NCI-H1092 treated with DMSO at 0.1 percent for 48 hours (cell line): Measurements from ENCODE around the gene RDH13.
A peak's percentile ranks its signal among the peaks of the same experiment; 100 is the strongest.
"Not testable (repeated sequence)": the region's sequence is repeated elsewhere in the genome, so short reads cannot be mapped to it uniquely, and the experiment has no call there.

Source experiments
- DNase-seq: peaks from one replicate; lab custom pipeline; 2025; lab: John Stamatoyannopoulos, UW

The RDH13 gene, protein sequence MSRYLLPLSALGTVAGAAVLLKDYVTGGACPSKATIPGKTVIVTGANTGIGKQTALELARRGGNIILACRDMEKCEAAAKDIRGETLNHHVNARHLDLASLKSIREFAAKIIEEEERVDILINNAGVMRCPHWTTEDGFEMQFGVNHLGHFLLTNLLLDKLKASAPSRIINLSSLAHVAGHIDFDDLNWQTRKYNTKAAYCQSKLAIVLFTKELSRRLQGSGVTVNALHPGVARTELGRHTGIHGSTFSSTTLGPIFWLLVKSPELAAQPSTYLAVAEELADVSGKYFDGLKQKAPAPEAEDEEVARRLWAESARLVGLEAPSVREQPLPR

DNA sequence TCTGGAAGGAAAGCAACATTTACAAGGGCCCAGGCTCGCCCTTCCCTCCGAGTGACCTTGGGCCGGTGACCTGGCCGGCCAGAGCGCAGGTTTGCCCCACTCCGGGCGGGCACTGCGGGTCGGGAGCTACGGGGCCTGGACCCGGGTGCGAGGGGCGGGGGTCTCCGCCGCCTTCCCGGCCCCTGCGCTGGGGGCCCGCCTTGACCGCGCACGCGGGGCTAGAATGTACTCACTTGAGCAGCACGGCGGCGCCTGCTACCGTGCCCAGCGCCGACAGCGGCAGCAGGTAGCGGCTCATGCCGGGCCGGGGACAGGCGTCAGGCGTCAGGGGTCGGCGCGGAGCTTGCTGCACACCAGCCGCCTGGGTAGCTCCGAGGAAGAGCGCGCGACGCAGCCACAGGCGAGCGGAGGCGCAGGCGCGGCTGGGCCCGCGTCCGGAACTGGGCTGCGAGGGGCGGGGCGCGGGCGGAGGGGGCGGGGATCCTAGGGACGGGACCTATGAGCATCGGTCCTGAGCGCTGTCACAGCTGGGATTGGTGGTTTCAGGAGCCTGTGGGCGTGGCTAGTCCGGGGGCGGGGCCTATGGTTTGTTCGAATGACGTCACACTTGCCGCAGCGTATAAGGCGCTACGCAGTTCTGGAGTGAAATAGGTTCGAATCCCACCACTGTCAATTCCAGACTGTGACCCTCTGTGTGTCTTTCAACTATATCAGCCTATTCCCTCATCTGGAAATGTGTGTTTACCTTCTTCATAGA is at the start of gene RDH13:
Gene RDH13 (minus strand): TSS at position 414 of the 757 bp plus-strand sequence. CDS start 116 bp downstream, at position 298.
- peak; percentile 88 for DNase-seq

DNA sequence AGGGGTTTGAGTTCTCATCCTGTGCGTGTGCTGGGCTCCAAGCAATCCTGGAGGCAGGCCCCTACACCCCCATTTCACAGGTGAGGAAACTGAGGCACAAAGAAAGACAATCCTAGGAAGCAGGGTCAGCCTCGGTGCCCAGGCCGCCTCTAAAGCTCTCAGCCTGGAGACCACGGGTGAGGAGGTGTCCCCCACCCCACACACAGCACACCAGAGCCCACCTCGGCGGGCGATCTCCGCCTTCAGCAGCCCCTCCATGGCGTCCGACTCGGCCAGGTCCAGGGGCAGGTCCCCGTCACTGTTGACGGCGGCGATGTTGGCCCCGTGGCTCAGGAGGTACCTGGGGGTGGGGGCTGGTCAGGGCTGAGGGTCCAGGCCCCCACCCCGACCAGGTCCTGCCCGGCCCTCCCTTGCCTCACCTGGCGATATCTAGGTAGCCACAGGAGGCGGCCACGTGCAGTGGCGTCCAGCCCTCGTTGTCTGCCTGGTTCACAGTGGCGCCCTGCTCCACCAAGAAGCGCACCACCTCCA is 49.4 kb upstream of the RDH13 start:
- no peak for DNase-seq

DNA sequence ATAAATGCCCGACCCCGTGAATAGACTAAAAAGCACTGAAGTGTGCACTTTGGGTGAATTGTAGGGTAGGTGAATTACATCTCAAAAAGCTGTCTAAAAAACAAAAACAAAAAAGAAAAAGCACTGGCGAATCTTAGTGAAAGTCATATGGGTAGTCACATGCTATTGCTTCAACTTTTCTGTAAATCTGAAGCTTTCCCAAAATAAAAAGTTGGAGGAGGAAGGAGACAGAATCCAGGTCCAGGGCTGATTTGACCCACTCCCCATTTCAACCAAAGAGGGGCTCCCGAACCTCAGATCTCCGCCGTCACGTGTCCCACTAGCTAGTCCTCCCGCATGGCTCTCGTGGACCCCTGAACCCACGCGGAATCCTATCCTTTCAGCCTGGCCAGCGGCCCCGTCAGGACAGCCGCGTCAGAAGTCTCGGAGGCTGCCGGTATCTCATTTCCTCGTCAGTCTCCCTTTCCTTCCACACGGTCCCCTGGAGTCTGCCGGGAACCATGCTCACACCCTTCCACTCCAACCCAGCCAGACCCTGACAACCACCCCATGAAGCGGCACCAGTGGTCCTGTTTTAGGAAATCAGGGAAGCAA is 48.4 kb upstream of the RDH13 start:
- no peak for DNase-seq

DNA sequence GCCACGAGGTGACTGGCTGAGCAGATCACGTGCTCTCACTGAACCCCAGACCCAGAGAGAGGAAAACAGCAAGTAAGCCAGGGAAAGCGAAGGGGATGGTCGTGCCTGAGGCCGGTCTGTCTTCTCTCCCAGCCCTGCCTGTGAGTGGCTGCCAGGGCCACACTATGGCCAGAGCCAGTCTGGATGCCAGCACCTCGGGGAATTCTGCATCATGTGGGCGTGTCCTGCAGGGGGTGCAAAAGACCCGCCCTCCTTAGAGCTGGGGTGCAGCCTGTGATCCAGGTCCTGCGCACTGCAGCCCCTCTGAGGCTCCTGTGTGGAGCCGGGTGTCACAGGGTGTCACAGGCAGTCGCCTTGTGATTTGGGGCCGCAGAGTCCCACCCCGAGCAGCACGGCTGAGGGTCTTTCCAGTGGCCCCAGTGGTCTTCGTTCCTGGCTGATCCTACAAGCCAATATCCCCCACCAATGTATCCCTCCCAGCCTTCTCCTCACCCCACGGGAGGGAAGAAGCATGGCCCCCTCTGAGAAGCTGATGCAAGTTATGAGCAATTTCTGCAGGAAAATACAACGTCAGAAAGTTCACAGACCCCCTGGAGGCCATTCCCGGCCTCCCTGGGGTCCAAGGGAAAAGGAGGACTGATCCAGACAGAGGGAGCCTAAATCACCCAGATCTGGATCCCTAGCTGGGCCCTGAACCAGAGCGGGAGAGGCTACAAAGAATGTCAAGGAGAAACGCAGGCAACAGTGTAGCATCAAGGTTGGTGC is 46.8 kb upstream of the RDH13 start:
- DNase-seq = no peak

DNA sequence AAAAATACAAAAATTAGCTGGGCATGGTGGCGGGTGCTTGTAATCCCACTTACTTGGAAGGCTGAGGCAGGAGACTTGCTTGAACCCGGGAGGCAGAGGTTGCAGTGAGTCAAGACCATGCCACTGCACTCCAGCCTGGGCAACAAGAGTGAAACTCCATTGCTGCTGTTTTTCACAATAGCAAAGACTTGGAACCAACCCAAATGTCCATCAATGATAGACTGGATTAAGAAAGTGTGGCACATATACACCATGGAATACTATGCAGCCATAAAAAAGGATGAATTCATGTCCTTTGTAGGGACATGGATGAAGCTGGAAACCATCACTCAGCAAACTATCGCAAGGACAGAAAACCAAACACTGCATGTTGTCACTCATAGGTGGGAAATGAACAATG is 44.3 kb upstream of the RDH13 start:
- not testable (repeated sequence) for DNase-seq

DNA sequence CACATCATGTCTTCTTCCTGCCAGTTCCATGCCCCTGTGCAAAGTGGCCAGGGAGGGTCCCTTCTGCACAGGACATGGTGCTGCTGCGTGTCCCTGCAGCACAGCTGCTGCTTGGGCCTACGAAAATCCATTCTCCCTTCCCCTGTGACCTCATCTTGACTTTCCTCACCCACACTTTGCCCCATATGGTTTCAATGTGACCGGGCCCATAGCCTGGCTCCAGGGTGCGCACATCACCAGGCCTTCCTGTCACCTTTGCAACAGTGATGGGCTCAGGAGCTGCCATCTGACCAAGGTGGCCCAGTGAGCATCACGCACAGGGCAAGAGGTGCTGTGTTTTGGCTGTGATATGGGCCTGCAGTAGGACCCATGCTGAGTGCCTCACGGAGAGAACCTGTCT is 43.6 kb upstream of the RDH13 start:
- DNase-seq = no peak

DNA sequence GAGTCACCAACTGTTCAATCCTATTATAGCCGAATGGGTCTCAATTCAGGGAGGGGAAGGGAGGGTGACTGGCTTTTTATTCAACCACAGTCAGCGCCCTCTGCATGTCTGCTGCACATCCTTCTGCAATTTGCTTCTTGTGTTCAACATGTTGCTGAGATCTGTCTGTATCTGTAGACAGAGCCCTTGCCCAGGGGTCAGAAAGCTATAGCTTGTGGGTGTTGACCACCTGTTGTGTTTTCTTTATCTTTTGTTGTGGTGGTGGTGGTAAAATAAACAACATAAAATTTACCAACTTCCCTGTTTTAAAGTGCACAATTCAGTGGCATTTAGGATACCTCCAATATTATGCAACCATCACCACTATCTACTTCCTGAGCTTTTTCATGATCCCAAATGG is 42.3 kb upstream of the RDH13 start:
- DNase-seq = no peak

DNA sequence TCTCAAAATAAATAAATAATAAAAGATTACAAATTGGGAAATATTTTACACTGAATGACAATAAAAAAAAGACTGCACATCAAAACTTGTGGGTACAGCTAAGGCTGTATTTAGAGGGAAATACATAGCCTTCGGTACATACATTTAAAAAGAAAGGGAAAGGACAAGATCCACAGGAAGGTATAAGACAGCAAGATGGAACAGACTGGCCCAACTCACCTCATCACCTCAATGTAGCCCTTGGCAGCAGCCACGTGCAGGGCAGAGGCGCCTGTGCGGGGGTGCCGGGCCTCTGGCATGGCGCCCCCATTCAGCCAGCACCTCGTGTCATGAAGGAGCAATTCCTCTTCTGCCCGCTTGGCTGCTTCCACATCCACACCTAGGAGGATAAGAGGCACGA is 40.2 kb upstream of the RDH13 start:
- no peak for DNase-seq

DNA sequence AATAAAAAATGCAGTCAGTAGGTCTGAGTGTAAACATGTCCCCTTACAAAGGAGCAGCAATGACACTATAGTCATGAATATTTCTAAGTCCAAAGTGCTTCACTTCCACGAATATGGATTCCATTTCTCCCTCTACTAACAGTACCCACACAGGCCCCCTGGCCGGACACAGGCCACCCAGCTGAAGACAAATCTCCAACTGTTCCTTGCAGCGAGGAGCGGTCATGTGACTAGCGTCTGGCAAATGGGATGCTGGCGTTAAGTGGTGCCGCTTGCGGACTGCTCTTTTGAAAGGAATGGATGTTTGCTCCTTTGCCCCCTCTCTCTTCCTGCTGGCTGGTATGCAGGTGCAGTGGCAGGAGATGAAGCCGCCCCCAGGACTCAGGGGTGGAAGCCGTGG is 38.3 kb upstream of the RDH13 start:
- no peak for DNase-seq

DNA sequence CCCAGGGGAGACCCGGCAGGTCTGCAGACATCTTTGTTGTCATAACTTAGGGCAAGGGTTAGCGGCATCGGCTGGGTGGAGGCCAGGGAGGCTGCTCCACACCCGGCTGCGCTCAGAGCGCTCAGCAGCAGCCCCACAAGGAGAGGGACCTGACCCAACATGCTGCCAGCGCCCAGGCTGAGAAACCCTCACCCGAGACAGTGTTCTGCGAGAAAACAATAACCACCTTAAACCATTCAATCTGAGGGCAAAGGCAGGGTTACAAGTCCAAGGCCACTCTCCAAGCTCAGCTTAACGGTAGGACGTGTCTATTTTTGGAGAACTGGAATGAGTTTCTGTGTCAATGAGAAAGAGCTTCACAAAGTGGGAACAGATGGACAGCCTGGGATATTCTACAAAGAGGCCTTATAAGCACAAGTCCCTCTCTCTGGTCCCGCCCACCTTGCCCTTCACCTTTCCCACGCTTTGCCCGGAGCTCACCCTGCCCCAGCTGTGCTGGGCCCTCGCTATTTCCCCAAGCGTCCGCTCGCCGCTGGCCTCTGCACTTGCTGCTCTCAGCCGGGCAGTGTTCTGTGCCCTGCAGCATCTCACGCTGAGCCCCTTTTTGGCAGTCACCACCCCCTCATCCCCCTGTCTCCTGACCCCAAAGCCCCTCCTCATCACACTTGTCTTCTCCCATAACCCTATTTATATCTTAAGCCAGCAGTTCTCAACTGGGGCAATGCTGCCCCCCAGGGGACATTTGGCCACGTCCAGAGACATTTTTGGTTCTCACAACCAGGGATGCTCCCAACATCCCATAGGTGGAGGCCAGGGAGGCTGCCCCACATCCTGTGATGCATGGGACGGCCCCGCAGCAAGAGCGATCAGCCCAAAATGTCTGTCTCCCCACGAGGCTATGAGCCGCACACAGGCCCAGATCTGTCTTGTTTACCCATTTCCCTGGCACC is 36.9 kb upstream of the RDH13 start:
- no peak for DNase-seq

DNA sequence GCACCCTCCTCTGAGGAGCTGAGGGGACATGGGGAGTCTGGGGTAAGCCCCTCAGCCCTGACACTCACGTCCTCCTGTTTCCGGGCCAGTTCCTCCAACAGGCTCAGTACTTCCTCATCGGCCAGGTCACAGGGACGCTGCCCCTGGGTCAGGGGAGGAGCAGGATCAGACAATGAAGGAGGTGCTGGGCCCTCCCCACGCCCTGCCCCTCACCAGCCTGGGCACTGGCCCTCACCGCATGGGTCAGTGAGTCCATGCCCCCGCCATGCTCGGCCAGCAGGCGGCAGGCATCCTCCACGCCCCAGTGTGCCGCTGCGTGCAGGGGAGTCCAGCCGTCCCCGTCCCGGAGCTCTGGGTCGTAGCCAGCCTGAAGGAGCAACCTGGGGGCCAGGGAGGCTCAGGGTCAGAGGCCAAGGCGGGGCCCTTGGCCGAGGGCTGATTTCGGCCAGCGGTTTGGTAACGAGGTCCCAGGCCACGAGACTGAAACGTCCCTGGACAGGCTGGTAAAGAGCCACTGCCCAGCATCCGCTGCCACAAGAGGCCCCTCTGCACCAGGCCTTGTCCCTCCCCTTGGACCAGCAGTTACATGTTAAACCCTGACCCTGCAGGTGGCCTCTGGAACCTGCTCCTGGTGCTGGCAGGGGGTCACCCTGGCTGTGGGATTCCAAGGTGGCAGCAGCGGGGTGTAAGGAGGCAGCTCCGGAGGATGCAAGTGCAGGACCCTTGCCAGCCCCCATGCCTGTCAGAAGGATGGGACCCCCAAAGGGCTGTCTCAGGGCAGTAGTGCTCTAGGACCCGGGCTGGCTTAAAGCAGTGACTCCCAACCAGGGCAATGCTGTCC is 36.0 kb upstream of the RDH13 start:
- DNase-seq = no peak

DNA sequence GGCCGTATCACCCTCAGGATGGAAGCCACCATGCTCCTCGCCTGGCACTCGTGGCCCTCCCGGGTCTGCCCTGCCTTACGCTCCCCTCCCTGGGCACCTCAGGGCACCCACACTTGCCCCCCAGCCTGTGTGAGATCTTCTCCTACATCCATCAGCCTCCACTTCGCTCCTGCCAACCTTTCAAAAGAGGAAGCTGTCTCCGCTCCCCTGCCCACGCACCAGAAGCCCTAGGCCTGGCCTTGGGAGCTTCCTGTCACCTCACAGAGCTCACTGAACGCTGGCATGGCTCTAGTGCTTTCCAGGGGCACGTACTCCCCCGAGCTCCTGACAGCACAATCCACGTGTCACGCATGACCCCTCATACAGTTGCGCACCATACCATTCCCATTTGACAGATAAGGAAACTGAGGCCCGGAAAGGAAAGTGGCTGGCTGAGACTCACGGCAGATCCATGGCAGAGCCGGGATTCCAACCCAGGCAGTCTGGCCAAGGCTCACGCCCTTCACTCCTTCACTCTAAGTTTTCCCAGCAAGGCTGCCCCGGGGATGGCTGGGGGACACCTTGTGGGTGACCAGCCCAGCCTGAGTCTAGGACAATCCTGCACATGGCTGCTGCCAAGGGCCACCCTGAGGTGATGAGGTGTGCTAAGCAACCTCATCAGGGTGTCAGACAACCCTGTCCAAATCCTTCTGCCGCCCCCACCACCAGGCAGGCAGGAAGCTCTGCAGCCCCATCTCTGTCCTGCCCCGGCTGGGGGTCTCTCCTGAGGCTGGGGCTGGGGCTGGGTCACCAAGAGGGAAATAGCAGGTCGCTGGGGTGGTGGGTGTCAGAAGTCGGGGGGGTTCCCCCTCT is 35.1 kb upstream of the RDH13 start:
- no peak for DNase-seq

DNA sequence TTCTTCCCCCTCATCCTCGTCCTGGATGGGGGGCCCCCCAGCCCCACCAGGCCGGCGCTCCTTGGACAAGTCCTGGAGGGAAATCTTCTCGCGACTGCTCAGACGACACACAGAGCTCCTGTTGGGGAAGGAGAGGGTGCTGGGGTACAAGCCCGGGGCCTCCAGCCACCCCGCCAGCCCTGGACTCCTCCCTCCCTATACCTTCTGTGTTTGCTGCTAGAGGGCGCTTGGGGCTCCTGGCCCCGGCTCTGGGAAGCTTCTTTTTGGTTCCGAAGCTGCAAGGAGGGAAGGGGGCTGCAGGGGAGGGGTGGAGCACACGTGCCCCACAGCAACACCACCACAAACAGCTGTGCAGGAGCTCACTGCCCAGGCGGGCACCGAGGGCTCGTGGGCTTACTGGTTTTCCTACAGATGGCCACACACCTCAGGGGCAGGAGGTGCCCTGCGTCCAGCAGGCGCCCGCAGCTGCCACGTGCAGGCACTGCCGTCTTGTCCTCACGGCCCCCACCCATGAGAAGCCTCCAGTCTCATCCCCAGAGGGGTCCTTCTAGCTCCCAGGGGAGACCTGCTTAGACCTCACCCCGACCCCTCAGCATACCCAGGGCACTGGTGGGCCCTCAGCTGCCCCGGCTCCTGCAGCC is 33.2 kb upstream of the RDH13 start:
- DNase-seq = no peak

DNA sequence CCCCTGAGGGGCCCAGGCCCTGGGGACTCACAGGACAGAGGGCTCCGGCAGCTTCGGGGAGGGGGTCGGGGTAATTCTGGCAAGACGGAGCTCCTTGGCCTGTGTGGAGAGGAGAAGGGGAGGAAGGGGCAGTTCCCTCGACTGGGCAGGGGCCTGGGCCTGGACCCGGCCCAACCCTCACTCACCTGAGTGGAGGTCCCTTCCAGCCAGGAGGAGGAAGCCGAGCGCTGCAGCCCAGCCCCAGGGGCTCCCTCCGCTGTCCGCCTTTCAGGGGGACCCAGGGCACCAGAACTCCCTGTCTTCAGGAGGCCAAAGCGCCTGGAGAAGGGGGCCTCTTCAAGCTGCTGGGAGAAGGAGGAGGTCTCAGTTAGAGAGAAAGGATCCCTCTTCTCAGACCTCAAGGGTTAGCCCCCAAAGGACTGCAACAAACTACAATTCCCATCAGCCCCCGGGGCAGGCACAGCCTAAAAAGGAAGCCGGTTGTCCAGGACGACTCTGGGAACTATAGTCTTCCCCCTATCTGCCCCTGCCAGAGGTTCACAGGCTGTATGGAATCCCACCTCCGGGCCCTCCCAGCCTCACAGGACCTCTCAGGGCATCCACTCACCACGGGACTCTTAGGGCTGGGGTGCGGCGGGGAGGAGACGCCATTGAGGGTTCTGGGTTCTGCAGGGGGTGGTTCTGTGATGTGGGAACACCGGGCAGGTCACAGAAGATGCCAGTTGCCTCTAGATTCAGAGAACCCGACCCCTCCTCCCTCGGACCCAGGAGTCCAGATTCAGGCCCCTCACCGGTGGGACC is 32.5 kb upstream of the RDH13 start:
- no peak for DNase-seq

DNA sequence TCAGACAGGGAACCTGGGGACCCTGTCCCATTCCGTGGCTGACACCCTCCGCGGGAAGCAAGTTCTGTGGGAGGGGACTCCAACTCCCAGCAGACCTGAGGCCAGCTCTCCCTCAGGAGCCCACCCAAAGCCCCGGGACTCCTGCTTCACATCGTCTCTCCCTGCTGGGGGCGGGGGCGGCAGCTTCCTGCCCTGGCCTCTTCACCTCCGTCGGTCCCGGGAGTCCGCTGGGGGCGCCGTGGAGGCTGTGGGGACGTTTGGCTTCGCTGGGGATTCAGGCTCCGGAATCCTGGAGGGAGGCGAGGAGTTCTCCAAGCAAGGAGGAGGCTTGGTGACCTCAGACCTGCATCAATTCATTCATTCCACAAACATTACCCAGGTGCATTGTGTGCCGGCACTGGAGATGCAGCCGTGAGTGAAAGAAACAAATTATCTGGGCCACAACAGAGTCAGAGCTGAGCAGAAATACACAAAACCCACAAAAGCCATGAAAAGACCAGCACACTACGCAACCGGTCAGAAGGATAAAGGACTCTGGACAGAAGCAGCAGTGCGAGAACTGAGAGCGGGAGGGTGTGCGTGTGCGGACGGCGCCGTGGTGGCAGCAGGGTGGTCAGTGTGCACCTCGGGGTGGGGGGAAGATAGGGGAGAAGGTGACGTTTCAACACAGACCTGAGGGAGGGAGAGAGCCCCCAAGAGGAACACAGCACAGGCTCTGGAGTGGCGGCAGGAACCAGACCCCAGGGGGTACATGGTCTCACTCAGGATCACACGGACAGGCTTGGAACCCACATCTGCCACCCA is 31.7 kb upstream of the RDH13 start:
- no peak for DNase-seq

DNA sequence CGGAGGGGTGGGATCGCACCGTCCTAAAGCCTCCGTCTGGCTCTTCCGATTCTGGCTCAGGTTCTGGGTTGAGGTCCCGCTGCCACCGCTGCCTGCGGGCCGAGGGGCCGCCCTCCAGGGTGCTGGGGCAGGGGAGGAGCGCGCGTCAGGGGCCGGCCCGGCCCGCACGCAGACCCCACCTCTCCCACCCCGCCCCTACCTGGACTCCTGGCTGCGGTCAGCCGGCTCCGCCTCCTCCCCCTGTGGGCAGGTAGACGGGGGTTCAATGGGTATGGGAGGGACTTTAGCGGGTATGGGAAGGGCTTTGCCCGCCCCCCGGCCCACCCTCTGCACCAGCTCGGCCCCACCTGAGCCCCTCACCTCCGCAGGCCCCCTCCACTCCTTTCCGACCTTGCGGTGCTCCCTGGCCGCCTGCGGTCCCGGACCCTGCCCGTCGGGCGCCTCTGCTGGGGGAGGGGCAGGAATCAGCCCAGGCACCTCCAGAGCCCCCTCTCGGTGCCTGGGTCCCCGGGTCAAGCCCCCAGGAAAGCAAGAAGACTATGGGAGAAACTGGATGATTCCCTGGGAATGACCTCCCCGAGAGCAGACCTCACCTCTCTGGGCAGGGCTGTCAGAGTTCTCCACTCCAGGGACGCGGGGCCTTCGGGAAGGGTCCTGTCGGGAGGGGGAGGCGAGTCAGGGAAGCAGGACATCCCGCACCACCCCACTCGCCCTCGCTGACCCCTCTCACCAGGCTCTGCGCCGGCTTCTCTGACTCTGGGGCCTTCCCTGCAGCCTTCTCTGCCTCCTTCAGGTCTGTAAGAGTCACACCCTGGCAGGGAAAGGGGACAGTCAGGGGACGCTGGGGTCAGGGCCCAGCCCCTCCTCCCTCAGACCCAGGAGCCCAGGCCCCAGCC is 29.7 kb upstream of the RDH13 start:
- no peak for DNase-seq
